ENCODE results near the gene DEGS2.
A peak's percentile ranks its signal among the peaks of the same experiment; 100 is the strongest.

DEGS2 gene

GRCh38 chr14:100130521-100130920 is 28.9 kb downstream of the DEGS2 start:
- no peak for DNase-seq

GRCh38 chr14:100129161-100129589 is 30.3 kb downstream of the DEGS2 start:
- DNase-seq = no peak

DNA sequence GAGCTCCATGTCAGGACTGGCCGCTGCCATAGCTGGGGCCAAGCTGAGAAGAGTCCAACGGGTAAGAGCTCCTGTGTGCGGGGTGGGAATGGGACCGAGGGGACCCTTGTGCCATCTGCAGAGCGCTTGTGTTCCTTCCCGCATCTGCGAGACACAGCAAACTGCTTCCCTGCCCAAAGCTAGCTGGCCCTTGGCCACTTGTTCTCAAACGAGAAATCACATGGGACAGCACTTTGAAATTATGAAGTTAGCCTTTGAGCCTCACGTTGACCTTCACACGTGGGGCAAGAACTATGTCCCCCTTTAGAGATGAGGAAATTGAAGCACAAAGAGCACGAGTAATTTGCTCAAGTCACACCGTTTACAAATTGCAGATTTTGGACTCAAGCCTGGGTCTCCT is 30.8 kb downstream of the DEGS2 start:
- DNase-seq = no peak

- DNase-seq = no peak
Measured at GRCh38 chr14:100127853-100128455, 31.5 kb downstream of the DEGS2 start.

DNA sequence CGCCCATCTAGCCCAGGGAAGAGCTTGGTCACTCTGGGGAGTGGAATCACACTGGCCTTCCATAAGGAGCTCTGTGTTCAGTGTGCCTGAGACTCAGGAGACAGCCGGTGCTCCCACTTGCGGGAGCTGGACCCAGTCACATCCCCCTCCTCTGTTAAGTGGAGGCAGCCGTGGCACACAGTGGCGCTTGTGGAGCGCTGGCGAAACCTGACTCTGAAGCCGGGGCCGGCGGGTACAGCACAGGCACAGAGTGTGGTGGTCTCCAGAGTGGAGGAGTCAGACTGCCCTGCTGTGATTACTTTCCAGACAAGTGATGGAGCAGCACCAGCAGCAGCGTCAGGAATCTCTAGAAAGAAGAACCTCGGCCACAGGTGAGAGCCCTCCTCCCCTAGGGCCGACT is 33.0 kb downstream of the DEGS2 start:
- no peak for DNase-seq

DNA sequence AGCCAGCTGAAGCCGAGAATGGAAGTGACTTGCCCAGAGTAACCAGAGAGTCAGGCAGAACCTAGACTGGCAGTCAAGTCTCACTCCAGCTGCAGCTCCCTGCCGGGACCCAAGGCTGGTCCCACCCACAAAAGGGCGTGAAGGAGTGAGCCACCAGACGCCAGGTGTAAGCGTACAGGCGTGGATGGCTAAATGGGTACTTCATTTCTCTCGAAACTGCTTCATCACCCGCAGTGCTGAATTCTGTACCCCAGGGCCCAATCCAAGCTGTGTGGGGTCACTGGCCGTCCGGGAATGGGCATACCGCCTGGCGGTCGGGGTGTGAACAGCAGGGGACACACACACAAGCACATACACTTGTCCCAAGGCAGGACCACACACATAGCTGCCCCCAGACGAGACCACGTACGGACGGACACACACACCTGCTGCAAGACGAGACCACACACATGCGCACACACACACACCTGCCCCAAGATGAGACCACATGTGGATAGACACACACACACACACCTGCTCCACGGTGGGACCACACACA is 34.8 kb downstream of the DEGS2 start:
- DNase-seq = no peak

- no peak for DNase-seq
Measured at GRCh38 chr14:100123618-100124017, 35.8 kb downstream of the DEGS2 start.

DNA sequence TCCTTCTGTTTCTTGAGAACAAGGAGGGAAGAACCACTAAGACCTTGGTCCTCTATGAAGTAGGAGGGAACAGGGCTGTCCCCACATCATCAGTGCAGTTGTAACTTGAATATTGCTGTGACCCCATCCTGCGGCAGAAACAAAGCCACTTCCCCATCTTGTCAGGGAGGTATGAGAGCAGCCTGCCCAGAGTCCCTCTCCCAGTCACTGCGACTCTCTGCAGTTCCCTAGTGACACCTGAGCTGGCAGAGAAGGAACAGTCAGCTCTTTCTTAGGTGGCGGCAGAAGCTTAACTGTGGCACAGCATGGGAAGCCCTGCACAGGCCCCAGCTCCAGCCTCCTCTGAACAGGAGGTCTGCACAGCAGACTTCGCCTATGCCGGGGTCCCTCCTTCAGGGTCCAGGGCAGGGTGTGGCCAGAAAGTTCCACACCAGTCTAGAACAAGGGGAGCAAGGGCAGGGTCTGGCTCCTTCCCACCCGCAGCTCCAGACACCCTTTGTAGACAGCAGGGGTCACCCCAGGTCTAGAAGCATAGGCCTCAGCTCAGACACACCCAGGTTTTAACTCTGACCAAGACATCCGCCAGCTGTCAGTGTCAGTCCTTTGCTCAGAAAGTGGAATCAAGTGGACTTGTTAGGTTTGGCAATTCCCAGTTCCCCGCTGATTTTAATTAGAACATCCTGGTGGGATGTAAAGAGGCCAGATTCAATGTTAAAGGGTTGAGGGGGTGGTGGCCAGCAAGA is 36.8 kb downstream of the DEGS2 start:
- no peak for DNase-seq

- no peak for DNase-seq
Measured at GRCh38 chr14:100121643-100122480, 37.6 kb downstream of the DEGS2 start.

GRCh38 chr14:100120522-100121269 is 38.7 kb downstream of the DEGS2 start:
- no peak for DNase-seq

DNA sequence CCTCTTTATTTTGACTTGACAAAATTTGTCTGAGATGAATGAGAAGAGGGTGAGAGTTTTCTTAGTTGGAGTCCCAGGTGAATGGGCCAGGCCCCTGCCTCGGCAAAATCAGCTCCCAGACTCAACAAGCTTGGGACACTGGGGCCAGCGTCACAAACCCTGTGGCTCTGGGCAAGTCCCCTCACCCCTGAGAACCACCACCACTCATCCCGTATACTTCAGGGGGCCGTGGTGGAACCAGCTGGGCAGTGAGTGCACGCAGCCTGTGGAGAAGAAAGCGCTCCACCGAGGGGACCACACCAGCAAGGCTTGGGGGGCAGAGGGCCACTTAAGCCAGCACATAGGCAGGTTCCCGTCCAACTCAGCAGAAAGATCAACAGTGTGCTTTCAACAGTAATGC is 40.2 kb downstream of the DEGS2 start:
- no peak for DNase-seq

- DNase-seq = no peak
Measured at GRCh38 chr14:100118396-100119011, 40.9 kb downstream of the DEGS2 start.

GRCh38 chr14:100117633-100118395 is 41.6 kb downstream of the DEGS2 start:
- peak; percentile 16 for DNase-seq

DNA sequence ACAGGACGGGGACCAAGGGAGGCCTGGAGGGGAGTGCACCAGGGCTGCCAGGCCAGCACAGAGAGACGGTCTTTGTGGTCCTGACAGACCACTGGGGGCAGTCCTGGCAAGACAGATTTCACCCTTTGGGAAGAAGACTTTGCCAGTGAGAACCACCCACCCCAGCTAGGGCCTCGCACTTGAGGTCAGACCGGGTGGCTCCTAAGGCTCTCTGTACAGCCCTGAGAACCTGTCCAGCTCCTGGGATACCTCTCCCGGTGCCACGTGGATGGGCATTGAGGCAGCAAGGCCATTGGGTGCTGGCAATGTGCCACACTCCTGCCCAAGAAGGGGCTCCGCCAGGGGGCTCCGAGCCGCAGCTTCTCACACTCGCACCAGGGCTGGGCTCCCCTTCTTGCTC is 42.4 kb downstream of the DEGS2 start:
- no peak for DNase-seq

DNA sequence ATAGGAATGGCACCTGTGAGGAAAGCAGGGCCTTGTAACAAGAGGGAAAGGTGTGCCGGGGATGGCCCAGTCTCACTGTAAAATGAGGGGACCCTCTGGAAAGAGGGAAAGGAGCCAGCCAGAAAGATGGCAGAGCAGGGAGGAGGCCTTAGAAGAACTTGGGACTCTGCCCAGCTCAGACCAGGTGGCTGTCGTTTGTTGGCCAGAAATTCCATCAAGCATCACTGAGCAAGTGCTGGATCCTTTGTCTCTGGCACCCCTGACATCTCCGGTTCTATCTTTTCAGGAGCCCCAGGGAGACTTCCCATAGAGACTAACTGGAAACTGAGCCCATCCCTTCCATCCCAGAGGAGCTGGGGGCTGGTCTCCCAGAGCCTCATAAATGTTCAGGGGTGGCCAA is 43.3 kb downstream of the DEGS2 start:
- no peak for DNase-seq

- no peak for DNase-seq
Measured at GRCh38 chr14:100115726-100116125, 43.7 kb downstream of the DEGS2 start.

GRCh38 chr14:100115236-100115635 is 44.2 kb downstream of the DEGS2 start:
- no peak for DNase-seq

GRCh38 chr14:100114109-100114765 is 45.2 kb downstream of the DEGS2 start:
- no peak for DNase-seq

DNA sequence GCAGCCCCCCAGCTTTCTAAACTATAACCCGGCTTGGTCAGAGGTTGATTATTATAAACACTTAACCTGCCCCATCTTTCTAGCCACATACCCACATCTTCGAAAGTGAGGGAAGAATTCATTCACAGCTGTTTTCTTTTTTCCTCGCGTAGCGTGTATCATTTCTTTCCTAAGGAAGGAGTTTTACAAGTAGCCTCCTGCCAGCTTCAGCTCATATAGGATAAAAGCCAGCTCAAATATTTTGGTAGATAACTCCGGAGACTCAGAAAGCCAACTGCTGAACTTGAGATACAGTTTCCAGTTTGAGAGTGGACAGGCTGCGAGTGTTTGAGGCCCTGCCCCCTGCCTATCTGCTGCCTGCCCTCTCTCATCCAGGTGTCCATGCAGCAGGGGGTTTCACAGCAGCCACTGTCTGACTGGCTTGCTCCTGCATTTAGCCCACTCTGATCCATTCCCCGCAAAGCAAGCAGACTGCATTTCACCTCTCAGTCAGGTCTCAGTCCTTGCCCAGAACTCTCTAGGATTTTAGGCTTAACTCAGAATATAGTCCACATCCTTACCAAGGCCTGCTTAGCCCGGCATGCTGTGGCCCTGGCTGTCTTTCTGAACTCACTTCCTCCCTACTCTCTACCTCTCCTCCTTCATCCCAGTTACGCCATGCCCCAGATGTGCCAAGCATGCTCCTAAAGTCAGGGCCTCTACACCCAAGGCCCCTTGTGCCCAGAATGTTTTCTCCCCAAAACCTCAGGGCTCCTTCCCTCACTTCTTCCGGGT is 47.3 kb downstream of the DEGS2 start:
- DNase-seq = no peak

- peak; percentile 20 for DNase-seq
Measured at GRCh38 chr14:100110816-100111215, 48.6 kb downstream of the DEGS2 start.

All from inflammatory macrophage treated with lipopolysaccharide for 4 hours (primary cell).